Progenitor cell of endocrine pancreas (in vitro differentiated cells): ENCODE data around the gene IGFBP2. TPM values are rescaled to one million over a fixed set of nuclear protein-coding genes. Genes with fewer than 3 reads are reported as not detected.
A peak's percentile ranks its signal among the peaks of the same experiment; 100 is the strongest.

Experiments used
- DNase-seq: peaks from one replicate; pipeline ENCODE4 v3.0.0; 2021; ENCODE audit warnings: low spot score; ENCODE audit not compliant: unreplicated experiment
- H3K27ac Mint-ChIP-seq: 2 replicates; pipeline ENCODE4 v1.8.0; 2021; ENCODE audit warnings: mild to moderate bottlenecking, moderate library complexity, mixed read lengths
- H3K27me3 Mint-ChIP-seq: 2 replicates; pipeline ENCODE4 v1.8.0; 2021; ENCODE audit warnings: mixed read lengths
- H3K36me3 Mint-ChIP-seq: 2 replicates; pipeline ENCODE4 v1.8.0; 2022; ENCODE audit warnings: mixed read lengths; ENCODE audit not compliant: insufficient read depth
- H3K4me1 Mint-ChIP-seq: 2 replicates; pipeline ENCODE4 v1.8.0; 2021; ENCODE audit warnings: low read depth, mixed read lengths
- H3K4me3 Mint-ChIP-seq: 2 replicates; pipeline ENCODE4 v1.8.0; 2021; ENCODE audit warnings: low read depth, mild to moderate bottlenecking, moderate library complexity, mixed read lengths
- H3K9me3 Mint-ChIP-seq: 2 replicates; pipeline ENCODE4 v1.8.0; 2021; ENCODE audit warnings: low read depth, mixed read lengths
- total RNA-seq: library from RNA; stranded (reverse); gene quantifications from 2 replicates; pipeline ENCODE4 v1.2.1, GENCODE V29; 2021
- TF ChIP-seq, protein P1 (sequence below): fragments of 200-600 bp; sonication (generic); IDR thresholded peaks from one replicate; pipeline ENCODE4 v1.5.0; 2021; ENCODE audit warnings: antibody characterized with exemption, mild to moderate bottlenecking; ENCODE audit not compliant: unreplicated experiment

The IGFBP2 gene
- total RNA-seq, 1 donor from 2014 or later: 249 TPM

DNA sequence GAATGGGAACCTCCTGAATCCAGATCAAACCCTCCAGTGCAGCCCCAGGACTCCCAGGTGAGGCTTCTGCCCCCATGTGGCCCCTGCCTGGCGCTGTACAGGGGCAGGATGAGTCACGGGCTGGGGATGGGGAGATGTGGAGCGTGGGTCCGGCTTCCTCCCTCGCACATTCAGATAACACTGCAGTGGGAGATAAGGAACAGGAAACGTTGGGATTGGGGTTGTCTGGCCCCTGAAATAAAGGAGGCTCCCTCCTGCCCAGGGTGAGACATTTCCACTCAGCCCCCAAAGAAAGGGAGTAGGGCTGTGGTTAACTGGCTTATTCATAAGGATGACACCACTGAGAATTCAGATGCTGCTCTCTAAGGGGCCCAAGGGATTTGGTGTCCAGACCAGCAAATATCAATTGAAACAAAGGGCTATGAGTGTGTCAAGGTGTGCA lies 31.4 kb downstream of the IGFBP2 start:
- DNase-seq: no peak
- TF ChIP-seq, protein P1, sequence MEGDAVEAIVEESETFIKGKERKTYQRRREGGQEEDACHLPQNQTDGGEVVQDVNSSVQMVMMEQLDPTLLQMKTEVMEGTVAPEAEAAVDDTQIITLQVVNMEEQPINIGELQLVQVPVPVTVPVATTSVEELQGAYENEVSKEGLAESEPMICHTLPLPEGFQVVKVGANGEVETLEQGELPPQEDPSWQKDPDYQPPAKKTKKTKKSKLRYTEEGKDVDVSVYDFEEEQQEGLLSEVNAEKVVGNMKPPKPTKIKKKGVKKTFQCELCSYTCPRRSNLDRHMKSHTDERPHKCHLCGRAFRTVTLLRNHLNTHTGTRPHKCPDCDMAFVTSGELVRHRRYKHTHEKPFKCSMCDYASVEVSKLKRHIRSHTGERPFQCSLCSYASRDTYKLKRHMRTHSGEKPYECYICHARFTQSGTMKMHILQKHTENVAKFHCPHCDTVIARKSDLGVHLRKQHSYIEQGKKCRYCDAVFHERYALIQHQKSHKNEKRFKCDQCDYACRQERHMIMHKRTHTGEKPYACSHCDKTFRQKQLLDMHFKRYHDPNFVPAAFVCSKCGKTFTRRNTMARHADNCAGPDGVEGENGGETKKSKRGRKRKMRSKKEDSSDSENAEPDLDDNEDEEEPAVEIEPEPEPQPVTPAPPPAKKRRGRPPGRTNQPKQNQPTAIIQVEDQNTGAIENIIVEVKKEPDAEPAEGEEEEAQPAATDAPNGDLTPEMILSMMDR: no peak
- no peaks in the 10 kb centered on the region for H3K9me3 Mint-ChIP-seq
- H3K27me3 Mint-ChIP-seq: no peaks in the 10 kb centered on the region
- H3K4me1 Mint-ChIP-seq: peaks cover 7% of the 10 kb centered on the region
- peaks cover 11% of the 10 kb centered on the region for H3K36me3 Mint-ChIP-seq
- H3K27ac Mint-ChIP-seq: no peak overlapping the region
- H3K4me3 Mint-ChIP-seq: no peak overlapping the region

DNA sequence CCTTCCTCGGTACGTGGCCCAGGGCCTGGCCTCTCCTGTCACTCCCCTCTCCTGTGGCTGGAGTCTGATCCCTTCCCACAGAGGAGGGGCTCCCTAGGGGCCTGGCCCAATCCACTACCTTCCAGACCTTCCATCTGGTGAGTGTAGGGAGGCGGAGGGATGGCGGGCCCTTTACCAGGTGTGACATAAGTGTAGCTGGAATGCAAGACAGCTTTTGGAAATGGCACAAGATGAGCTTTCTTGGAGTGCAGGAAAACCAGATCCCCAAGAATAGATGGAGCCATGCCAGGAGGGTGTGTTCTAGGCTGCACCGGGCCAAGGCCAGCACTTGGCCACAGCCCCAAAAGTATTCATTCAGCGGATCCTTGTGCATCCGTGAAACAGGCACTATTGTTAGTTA lies 32.0 kb downstream of the IGFBP2 start:
- no peak for DNase-seq
- H3K9me3 Mint-ChIP-seq: no peaks in the 10 kb centered on the region
- H3K4me1 Mint-ChIP-seq: peaks cover 4% of the 10 kb centered on the region
- TF ChIP-seq, protein P1: no peak
- H3K27me3 Mint-ChIP-seq: no peaks in the 10 kb centered on the region
- H3K4me3 Mint-ChIP-seq: no peak overlapping the region
- H3K27ac Mint-ChIP-seq: no peak overlapping the region
- peaks cover 10% of the 10 kb centered on the region for H3K36me3 Mint-ChIP-seq

DNA sequence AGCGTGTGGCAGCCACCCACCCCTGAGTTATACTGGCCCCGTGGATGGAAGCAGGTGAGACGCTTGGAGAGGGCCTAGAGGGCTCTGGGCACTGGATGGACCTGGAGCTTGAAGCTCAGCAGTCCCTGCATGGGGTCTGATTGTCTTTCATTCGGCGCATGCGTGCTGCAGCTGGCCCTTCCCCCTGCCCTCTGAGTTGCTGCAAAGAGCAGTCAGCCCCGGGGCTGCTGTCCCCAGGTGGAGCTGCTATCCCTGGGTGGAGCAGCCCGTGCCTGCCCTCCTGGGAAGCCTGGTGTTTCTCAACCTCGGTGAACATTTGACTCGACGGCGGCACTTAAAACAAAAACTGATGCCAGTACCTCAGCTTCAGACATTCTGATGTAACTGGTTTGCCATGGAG lies 32.5 kb downstream of the IGFBP2 start:
- Mint-ChIP-seq H3K4me3 (no peak overlapping the region), H3K9me3 (no peaks in the 10 kb centered on the region), H3K4me1 (peaks cover 4% of the 10 kb centered on the region), H3K27ac (peak overlapping the region; percentile 33), H3K36me3 (peaks cover 7% of the 10 kb centered on the region), H3K27me3 (no peaks in the 10 kb centered on the region)
- TF ChIP-seq, protein P1: no peak
- DNase-seq: peak; percentile 52

DNA sequence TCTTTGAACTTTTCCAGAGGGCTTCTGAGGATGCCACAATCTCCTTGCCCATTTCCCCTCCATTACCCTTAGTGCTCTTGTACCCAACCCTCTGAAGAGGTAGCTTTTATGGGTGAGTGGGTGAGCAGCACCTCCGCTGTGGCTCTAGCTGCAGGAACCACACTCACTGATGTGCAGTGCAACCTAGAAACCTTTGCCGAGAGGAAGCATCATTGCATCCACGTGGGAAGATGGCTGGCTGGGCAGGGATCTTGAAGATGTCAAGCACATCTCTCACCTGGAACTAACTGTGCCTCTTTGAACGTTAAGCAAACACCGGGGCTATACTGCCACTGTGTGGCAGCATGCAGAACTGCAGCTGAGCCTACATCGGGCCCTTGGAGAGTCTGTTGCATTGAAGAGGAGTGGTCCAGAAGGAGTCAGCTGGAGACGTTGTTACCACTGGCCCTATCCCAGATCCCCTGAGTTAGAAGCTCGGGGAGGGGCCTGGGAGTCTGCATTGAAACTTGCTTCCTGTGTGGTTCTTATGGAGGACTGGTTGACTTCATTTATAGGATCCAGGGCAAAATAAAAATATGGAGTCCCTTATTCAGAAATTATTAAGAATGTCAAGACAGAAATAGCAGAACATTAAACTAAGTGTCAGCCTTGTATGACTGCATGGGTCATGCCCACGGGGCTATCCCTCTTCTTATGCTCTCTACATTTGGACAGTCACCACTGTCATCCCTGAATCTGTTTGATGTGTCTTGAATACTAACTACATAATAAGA lies 33.4 kb downstream of the IGFBP2 start:
- Mint-ChIP-seq H3K27ac (no peak overlapping the region), H3K36me3 (peaks cover 4% of the 10 kb centered on the region), H3K9me3 (no peaks in the 10 kb centered on the region), H3K4me3 (no peak overlapping the region), H3K27me3 (no peaks in the 10 kb centered on the region), H3K4me1 (peaks cover 4% of the 10 kb centered on the region)
- DNase-seq: peak; percentile 66
- TF ChIP-seq, protein P1: peak; percentile 97

DNA sequence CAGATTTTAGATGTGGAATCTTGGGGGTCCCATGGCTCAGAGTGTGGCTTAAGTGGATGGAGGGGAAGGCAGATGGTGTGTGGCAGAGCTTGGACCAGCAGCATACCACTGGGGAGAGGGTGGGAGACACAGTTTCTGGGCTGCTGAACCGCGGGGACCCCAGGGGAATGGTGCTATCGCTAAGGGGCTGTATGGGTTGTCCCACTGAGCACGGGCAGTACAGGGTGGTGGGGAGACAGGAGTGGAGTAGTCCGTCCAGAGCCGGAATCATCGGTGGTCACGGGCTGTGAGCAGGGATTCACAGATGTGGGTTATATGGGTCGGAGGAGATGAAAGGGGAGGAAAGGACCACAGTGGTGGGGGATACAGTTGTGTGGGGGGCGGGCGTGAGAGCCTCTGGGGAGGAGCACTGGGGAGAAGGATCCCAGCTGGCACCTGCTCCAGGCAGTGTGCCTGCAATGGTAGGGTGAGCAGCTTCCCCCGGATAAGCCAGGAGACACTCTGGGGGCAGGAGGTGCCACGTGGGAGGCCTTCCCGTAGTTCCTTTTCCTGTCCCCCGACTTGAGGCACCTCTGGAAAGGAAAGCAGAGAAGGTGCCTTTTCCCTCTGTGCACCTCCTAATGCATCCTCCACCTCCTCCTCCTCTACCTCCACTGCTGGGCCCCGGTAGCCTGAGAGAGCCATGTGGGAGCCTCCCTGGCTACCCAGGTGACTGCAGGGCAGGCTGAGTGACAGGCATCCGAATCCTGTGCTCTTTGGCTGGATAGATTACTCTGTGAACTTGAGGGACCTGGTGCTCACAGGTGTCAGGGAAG lies 37.3 kb downstream of the IGFBP2 start:
- TF ChIP-seq, protein P1: no peak
- Mint-ChIP-seq H3K4me1 (peaks cover 4% of the 10 kb centered on the region), H3K27ac (no peak overlapping the region), H3K4me3 (no peak overlapping the region), H3K9me3 (no peaks in the 10 kb centered on the region), H3K36me3 (no peaks in the 10 kb centered on the region), H3K27me3 (no peaks in the 10 kb centered on the region)
- DNase-seq: no peak
